ENCODE results near the gene AHI1. TPM values are rescaled to one million over a fixed set of nuclear protein-coding genes. Genes with fewer than 3 reads are reported as not detected.
A peak's percentile ranks its signal among the peaks of the same experiment; 100 is the strongest.

The AHI1 gene
- total RNA-seq, 1 donor from 2014 or later, result 33.5 TPM

DNA sequence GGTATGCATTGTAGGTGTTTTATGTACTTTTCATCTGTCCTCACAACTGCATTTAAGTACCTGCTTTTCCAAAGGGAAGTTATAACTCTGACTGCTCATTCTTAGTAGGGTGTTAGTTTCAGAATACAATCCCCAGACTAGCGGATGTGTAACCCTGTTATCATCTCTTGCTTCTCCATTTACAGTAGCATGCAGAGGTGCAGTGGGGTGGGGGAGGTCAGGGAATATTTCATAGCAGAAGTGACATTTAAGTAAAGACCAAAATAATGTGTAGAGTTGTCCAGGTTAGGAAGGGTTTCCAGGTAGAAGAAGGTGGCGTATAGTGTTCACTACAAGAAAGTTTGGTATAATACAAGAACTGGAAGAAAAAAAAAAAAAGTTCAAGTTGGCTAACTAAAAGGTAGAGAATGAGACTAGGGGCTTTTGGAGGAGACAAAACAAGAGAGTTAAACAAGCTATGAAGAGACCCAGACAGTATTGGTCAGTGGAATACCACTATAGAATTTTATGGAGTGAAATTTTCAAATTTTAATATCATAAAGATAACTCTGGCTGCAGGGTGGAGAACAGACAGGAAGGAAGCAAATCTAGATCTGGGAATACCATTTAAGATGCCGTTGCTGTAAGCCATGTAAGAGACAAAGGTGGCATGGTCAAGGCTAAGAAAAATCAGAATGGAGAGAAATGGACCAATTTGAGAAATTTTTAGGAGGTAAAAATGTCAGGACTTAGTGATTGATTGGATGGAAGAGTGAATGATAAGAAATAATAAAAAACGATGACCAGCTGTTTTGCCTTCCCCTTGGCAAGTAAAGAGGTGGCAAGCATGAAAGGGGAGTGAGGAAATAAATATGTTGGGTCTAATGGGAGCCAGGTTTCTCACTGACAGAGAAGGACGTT lies 2.2 kb upstream of the AHI1 start:
- no peak for TF ChIP-seq CTCF (IDR thresholded peaks at IDR 0.05)
- Mint-ChIP-seq H3K27me3 (ENCODE audit: unreplicated experiment) (no peaks in the 10 kb centered on the region), H3K27ac (ENCODE audit: unreplicated experiment) (no peak overlapping the region), H3K9me3 (ENCODE audit: unreplicated experiment) (no peaks in the 10 kb centered on the region), H3K4me3 (ENCODE audit: unreplicated experiment) (no peak overlapping the region), H3K4me1 (ENCODE audit: unreplicated experiment) (peaks cover 16% of the 10 kb centered on the region), H3K36me3 (ENCODE audit: unreplicated experiment) (peaks cover 5% of the 10 kb centered on the region)
- DNase-seq (ENCODE audit: extremely low spot score, unreplicated experiment), result no peak

- Mint-ChIP-seq H3K36me3 (ENCODE audit: unreplicated experiment) (peaks cover 5% of the 10 kb centered on the region), H3K4me1 (ENCODE audit: unreplicated experiment) (peaks cover 24% of the 10 kb centered on the region)
These were observed 773 bp upstream of the AHI1 start for GRCh38 chr6:135498185-135498841.

DNA sequence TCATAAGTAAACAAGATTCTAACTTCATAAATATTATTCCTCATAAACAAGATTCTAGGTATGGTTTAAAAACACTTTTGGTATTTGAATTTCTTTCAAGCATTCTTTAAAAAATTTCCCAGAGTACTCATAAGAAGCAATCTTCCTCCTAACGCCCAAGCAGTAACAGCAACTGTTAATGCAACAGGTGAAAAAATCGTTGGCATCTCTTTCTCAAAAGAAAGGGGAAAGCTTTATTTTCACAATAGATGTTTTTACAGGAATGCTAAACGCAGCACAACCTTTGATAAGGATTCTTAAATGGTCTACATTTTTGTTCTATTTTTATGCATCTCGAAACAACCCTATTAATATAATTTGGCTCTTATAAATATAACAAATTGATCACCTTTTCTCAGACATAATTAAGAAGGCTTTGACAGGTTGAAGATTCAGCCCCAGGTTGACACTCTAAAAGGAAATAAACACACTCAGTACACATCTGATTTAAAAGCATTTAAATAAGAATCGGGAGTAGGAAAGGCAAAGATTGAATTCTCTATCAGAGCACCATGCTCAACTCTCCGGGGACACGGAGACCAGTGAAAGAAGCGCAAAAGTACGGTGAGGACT lies 634 bp downstream of the AHI1 start:
- Mint-ChIP-seq H3K9me3 (ENCODE audit: unreplicated experiment) (peaks cover 7% of the 10 kb centered on the region), H3K27me3 (ENCODE audit: unreplicated experiment) (no peaks in the 10 kb centered on the region), H3K36me3 (ENCODE audit: unreplicated experiment) (peaks cover 9% of the 10 kb centered on the region), H3K4me1 (ENCODE audit: unreplicated experiment) (peaks cover 29% of the 10 kb centered on the region), H3K4me3 (ENCODE audit: unreplicated experiment) (no peak overlapping the region), H3K27ac (ENCODE audit: unreplicated experiment) (no peak overlapping the region)
- no peak for DNase-seq (ENCODE audit: extremely low spot score, unreplicated experiment)
- no peak for TF ChIP-seq CTCF (IDR thresholded peaks at IDR 0.05)

More at GRCh38 chr6:135498185-135498841, 773 bp upstream of the AHI1 start:
- no peak overlapping the region for H3K27ac Mint-ChIP-seq (ENCODE audit: unreplicated experiment)
- no peak overlapping the region for H3K4me3 Mint-ChIP-seq (ENCODE audit: unreplicated experiment)
- no peak for TF ChIP-seq CTCF (IDR thresholded peaks at IDR 0.05)
- peaks cover 3% of the 10 kb centered on the region for H3K9me3 Mint-ChIP-seq (ENCODE audit: unreplicated experiment)
- DNase-seq (ENCODE audit: extremely low spot score, unreplicated experiment), result no peak
- no peaks in the 10 kb centered on the region for H3K27me3 Mint-ChIP-seq (ENCODE audit: unreplicated experiment)

DNA sequence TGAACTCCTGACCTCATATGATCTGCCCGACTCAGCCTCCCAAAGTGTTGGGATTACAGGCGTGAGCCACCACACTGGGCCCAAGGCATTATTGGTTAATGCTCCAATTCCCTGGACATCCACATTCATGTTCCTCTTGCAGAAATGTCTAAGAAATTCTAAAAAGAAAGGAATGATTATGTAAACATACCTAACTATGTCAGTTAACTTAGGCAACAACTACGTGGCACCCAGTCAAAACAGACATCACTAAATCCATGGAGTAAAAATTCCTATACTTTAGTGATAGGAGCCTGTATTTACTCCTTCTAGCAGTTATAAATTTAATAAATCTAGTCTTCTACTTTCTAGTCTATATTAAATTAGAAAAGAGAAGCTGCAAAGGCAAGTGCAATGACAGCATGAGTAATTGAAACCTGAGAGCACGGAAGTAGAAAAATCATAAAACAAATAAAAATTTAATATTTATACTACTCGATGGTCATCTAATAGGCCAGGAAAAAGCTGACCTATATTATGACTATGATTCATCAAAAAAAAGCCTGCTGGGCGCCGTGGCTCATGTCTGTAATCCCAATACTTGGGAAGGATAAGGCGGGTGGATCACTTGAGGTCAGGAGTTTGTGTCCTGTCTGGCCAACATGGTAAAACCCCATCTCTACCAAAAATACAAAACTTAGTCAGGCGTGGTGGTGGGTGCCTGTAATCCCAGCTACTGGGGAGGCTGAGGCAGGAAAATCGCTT lies 4.2 kb downstream of the AHI1 start:
- no peaks in the 10 kb centered on the region for H3K27me3 Mint-ChIP-seq (ENCODE audit: unreplicated experiment)
- peak overlapping the region; percentile 93 for H3K27ac Mint-ChIP-seq (ENCODE audit: unreplicated experiment)
- no peak for TF ChIP-seq CTCF (IDR thresholded peaks at IDR 0.05)
- peak overlapping the region; percentile 35 for H3K4me3 Mint-ChIP-seq (ENCODE audit: unreplicated experiment)
- H3K4me1 Mint-ChIP-seq (ENCODE audit: unreplicated experiment), result peaks cover 37% of the 10 kb centered on the region
- peaks cover 36% of the 10 kb centered on the region for H3K36me3 Mint-ChIP-seq (ENCODE audit: unreplicated experiment)
- H3K9me3 Mint-ChIP-seq (ENCODE audit: unreplicated experiment), result peaks cover 7% of the 10 kb centered on the region
- DNase-seq (ENCODE audit: extremely low spot score, unreplicated experiment), result no peak

All from osteocyte (in vitro differentiated cells).